Right lobe of liver (tissue), 4 donors: ENCODE measurements around the gene SLC35D2.

ENCODE experiments used
- POLR2A ChIP-seq: fragments of 450-650 bp; IDR thresholded peaks from one replicate; pipeline ENCODE4 v1.6.1; 2017; ENCODE audit warnings: antibody characterized with exemption, mild to moderate bottlenecking
- TF ChIP-seq, protein P1 (sequence below), 4 donors: fragments of 200-600 bp in 3 of 4; fragments of 450-650 bp in 1 of 4; IDR thresholded peaks; one replicate each; pipeline versions ENCODE4 v1.5.1 to v1.8.0; 2016 to 2022; ENCODE audit warnings: antibody characterized with exemption in 4 of 4, mild to moderate bottlenecking in 2 of 4
- donor health status: DM: no; HTN: no; CAD: no.
- donor health status: DM: no; HTN: no; CAD: no.
- donor health status: DM: no; HTN: yes; CAD: no.

DNA sequence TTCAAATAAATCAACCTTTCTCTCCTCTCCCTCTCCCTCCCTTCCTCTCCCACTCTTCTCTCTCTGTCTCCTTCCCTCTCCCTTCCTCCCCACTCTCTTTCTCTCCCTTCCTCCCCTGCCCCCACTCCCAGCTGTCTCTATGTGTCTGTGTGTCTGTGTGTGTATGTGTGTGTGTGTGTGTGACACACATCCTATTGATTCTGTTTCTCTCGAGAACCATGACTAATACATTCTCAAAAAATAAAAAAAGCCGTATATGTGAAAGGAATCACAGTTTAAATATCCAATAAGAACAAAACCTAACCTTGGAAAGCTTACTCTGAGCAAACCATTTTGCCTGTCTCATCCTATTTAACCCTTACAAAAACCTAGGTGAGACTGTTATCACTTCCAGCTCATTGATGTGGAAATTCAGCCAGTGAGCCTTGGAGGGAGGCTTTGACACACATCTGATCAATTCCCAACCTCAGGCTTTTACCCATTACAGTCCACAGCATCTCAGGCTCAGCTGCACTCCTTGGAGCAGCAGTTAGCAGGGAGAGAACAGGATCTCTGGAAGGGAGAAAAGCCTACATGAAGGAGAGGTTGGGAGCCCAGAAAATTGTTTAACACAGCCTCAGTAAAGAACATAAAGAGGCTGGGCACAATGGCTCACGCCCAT lies 89.9 kb downstream of the SLC35D2 start:
- TF ChIP-seq POLR2A = no peak
- TF ChIP-seq, protein P1, sequence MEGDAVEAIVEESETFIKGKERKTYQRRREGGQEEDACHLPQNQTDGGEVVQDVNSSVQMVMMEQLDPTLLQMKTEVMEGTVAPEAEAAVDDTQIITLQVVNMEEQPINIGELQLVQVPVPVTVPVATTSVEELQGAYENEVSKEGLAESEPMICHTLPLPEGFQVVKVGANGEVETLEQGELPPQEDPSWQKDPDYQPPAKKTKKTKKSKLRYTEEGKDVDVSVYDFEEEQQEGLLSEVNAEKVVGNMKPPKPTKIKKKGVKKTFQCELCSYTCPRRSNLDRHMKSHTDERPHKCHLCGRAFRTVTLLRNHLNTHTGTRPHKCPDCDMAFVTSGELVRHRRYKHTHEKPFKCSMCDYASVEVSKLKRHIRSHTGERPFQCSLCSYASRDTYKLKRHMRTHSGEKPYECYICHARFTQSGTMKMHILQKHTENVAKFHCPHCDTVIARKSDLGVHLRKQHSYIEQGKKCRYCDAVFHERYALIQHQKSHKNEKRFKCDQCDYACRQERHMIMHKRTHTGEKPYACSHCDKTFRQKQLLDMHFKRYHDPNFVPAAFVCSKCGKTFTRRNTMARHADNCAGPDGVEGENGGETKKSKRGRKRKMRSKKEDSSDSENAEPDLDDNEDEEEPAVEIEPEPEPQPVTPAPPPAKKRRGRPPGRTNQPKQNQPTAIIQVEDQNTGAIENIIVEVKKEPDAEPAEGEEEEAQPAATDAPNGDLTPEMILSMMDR (IDR thresholded peaks at IDR 0.05) = no peak
